ACC112 (cell line): Measurements from ENCODE around the gene OR51D1.

ENCODE experiments used
- H2AFZ ChIP-seq: fragments of 200-600 bp; sonication (generic); one replicate; pipeline ENCODE4 v1.6.0; 2017; ENCODE audit warnings: antibody characterized with exemption, low read length; ENCODE audit not compliant: unreplicated experiment
- H3K27ac ChIP-seq: fragments of 200-600 bp; sonication (generic); 2 replicates; pipeline ENCODE4 v1.5.1; 2014; ENCODE audit warnings: low read depth, mild to moderate bottlenecking, antibody characterized with exemption, low read length, moderate library complexity
- H3K27me3 ChIP-seq: fragments of 200-600 bp; sonication (generic); 2 replicates; pipeline ENCODE4 v1.6.1; 2014; ENCODE audit warnings: mild to moderate bottlenecking, antibody characterized with exemption, low read length, moderate library complexity, mixed read lengths; ENCODE audit not compliant: insufficient read depth
- H3K36me3 ChIP-seq: fragments of 200-600 bp; sonication (generic); 2 replicates; pipeline ENCODE4 v1.6.1; 2016; ENCODE audit warnings: mild to moderate bottlenecking, antibody characterized with exemption, low read length, moderate library complexity, mixed read lengths; ENCODE audit not compliant: insufficient read depth
- H3K4me1 ChIP-seq: fragments of 200-600 bp; sonication (generic); one replicate; pipeline ENCODE4 v1.6.1; 2016; ENCODE audit warnings: low read length, mixed read lengths; ENCODE audit not compliant: insufficient read depth, unreplicated experiment, control insufficient read depth
- H3K4me3 ChIP-seq: fragments of 200-600 bp; sonication (generic); 2 replicates; pipeline ENCODE4 v1.5.1; 2014; ENCODE audit warnings: mild to moderate bottlenecking, low read depth, low read length
- H3K79me2 ChIP-seq: fragments of 200-600 bp; sonication (generic); one replicate; pipeline ENCODE4 v1.6.0; 2016; ENCODE audit warnings: low read length; ENCODE audit not compliant: control insufficient read depth, unreplicated experiment, insufficient read depth

OR51D1 gene

DNA sequence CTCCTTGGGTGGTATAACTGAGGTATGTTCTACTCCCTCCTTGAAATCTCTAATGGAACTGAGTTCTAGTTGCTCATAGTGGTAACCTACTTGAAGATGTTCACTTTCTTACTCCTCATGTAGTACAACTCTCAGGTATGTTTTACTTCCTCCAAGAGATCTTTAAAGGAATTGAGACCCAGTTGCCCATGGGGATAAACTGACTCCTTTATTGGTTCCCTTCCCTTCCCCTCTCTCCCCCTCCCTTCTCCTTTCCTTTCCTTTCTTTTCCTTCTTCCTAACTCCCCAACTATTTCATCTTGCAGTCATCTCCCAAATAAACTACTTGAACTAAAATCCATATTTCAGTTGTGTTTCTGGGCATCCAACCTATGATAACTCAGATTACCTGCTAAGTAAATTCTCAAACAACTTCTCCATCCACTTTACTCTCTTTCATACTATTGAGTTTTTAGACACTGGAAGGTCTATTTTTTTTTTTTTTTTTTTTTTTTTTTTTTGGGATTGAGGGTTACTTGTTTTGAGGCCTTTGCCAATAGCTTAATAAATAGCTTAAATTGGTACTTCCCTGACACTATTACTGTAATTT is 21.3 kb upstream of the OR51D1 start:
- H3K4me1 ChIP-seq: no peaks in the 10 kb centered on the region
- no peak overlapping the region for H3K4me3 ChIP-seq
- no peaks in the 10 kb centered on the region for H3K36me3 ChIP-seq
- no peak overlapping the region for H2AFZ ChIP-seq
- peaks cover 42% of the 10 kb centered on the region for H3K27me3 ChIP-seq
- no peak overlapping the region for H3K27ac ChIP-seq
- no peaks in the 10 kb centered on the region for H3K79me2 ChIP-seq

DNA sequence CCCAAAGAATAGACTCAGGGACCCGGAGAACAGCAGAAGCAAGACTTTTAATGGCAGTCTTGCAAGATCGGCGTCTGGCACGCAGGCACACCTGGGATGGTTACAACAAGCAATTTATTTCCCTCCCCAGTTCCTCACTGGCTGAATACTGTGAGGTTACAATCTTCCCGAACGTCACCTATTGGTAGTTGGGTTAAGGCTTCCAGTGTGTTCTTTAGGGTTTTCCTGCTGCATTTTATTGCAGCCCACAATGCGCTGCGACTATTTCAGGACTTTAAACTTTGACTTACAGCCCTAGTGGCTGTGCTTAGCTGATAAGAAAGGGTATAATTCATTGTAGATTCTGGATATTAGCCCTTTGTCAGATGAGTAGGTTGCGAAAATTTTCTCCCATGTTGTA is 17.8 kb upstream of the OR51D1 start:
- Histone ChIP-seq H2AFZ (no peak overlapping the region), H3K4me3 (no peak overlapping the region), H3K27ac (no peak overlapping the region), H3K4me1 (no peaks in the 10 kb centered on the region), H3K36me3 (no peaks in the 10 kb centered on the region), H3K27me3 (peaks cover 52% of the 10 kb centered on the region), H3K79me2 (no peaks in the 10 kb centered on the region)

DNA sequence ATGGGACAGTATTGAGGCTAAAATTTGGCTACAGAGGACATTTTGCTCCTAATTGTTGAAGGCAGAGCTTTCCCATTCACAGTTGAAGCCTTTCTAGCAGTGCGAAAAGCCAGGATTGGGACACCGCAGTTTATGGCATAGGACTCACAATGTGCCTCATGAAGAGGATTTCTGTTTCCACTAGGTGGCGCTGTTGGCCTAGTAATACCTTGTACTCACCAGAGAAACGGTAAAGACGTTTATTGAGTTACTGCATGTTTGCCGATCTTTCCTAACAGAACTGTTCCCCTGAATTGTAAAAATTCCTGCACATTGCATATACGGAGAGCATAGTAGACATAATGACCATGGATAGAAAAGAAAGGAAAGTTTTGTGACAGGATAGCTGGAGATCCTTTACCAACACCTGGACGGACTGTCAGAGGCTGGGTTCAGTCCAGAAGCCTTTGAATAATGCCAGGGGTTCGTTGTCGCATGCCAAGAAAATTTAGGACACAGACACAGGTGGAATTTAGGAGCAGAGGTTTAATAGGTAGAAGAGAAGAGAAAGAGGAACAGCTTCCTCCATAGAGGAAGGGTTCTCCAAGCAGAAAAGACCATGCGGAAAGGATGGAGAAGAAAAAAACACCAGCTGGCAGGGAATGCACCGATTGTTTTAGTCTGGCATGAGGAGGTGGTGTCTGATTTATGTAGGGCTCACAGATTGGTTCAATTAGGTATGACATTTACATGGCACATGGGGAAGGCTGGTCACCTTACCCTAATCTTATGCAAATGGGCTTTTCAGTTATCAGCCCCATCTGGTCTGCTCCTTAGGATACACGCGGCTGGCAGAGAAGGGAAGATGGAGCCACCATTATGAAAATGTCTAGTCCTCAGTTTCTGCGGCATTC is 10.8 kb upstream of the OR51D1 start:
- no peaks in the 10 kb centered on the region for H3K36me3 ChIP-seq
- H3K27me3 ChIP-seq: peaks cover 43% of the 10 kb centered on the region
- H3K79me2 ChIP-seq: no peaks in the 10 kb centered on the region
- H2AFZ ChIP-seq: no peak overlapping the region
- H3K4me3 ChIP-seq: no peak overlapping the region
- no peaks in the 10 kb centered on the region for H3K4me1 ChIP-seq
- no peak overlapping the region for H3K27ac ChIP-seq

- H3K36me3 ChIP-seq: no peaks in the 10 kb centered on the region
- H2AFZ ChIP-seq: no peak overlapping the region
- no peak overlapping the region for H3K4me3 ChIP-seq
- H3K4me1 ChIP-seq: no peaks in the 10 kb centered on the region
- H3K79me2 ChIP-seq: no peaks in the 10 kb centered on the region
- peaks cover 39% of the 10 kb centered on the region for H3K27me3 ChIP-seq
- no peak overlapping the region for H3K27ac ChIP-seq
Measured at GRCh38 chr11:4636136-4636535, 1.1 kb upstream of the OR51D1 start.

DNA sequence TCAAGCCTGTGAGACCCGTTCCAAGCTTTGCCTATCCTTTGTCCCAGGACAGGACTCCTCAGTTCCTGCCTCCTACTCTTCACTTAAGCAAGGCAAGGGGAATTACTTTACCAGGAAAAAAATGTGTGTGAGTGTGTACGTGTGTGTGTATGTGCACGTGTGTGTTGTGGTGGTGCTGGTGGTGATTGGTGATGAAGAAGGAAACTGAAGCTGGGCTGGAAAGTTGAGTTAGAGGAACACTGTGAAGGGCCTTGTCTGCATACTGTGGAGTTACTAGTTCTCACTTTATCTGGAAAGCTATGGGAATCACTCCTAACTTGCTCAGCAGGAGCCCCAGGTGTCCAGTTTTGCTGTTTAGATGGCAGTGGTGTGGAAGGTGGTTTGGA is 378 bp downstream of the OR51D1 start:
- Histone ChIP-seq H3K36me3 (no peaks in the 10 kb centered on the region), H3K79me2 (no peaks in the 10 kb centered on the region), H3K27me3 (peaks cover 39% of the 10 kb centered on the region), H3K4me1 (no peaks in the 10 kb centered on the region), H3K27ac (no peak overlapping the region), H3K4me3 (no peak overlapping the region), H2AFZ (no peak overlapping the region)

- Histone ChIP-seq H3K36me3 (no peaks in the 10 kb centered on the region), H3K27me3 (peaks cover 42% of the 10 kb centered on the region), H3K79me2 (no peaks in the 10 kb centered on the region), H2AFZ (no peak overlapping the region), H3K4me1 (no peaks in the 10 kb centered on the region), H3K27ac (no peak overlapping the region), H3K4me3 (no peak overlapping the region)
Measured at GRCh38 chr11:4639931-4640330, 2.7 kb downstream of the OR51D1 start.

GRCh38 chr11:4641501-4641900 is 4.2 kb downstream of the OR51D1 start:
- Histone ChIP-seq H3K36me3 (no peaks in the 10 kb centered on the region), H3K27ac (no peak overlapping the region), H2AFZ (no peak overlapping the region), H3K4me1 (no peaks in the 10 kb centered on the region), H3K4me3 (no peak overlapping the region), H3K79me2 (no peaks in the 10 kb centered on the region), H3K27me3 (peaks cover 34% of the 10 kb centered on the region)

GRCh38 chr11:4642043-4642442 is 4.8 kb downstream of the OR51D1 start:
- Histone ChIP-seq H3K27ac (no peak overlapping the region), H3K4me1 (no peaks in the 10 kb centered on the region), H3K36me3 (no peaks in the 10 kb centered on the region), H2AFZ (no peak overlapping the region), H3K27me3 (peaks cover 33% of the 10 kb centered on the region), H3K79me2 (no peaks in the 10 kb centered on the region), H3K4me3 (no peak overlapping the region)

DNA sequence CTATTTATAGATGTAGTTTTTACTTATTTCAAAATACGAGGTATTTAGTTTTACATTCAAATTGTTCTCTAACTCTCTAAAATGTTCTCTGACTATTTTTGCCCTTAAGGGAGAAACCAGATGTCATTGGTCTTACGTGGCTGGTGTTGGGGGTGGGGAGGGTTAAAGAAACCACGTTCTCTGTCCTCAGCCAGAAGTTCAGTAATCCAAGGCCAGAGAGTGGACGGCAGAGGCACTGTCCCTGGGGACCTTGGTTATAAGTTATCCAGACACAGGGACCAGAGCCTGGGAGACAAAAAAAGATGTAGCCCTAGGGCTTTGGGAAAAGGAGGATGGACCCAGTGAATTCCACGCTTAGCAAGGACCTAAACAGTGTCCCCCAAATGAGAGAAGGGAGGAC is 5.8 kb downstream of the OR51D1 start:
- Histone ChIP-seq H3K4me3 (no peak overlapping the region), H3K4me1 (no peaks in the 10 kb centered on the region), H3K27ac (no peak overlapping the region), H3K79me2 (no peaks in the 10 kb centered on the region), H3K27me3 (peaks cover 27% of the 10 kb centered on the region; the same call in 1 of the 2 replicates), H2AFZ (no peak overlapping the region), H3K36me3 (no peaks in the 10 kb centered on the region)

DNA sequence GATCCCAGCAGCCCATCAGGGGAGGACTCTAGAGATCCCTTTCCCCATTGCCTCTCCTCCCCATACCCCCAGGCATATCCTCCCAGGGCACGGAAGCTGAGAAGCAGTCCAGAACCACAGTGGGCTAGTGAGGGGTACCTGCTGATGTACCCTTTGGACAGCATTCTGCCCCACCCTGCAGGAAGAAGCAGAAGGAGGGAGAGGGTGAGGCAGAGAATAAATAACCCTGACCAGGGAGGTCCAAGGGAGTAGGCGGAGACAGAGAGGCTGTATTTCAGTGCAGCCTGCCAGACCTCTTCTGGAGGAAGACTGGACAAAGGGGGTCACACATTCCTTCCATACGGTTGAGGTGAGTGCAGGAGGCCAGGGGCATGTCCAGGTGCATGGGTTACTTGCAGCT is 6.4 kb downstream of the OR51D1 start, which contains the start of gene OR51E1:
Gene OR51E1 (plus strand): TSS at position 301 of the 400 bp plus-strand sequence. CDS start 8,545 bp downstream, outside the sequence.
- no peak within 1 kb of the TSS for H2AFZ ChIP-seq
- no peak within 1 kb of the TSS for H3K27ac ChIP-seq
- H3K4me1 ChIP-seq: no peaks in the 10 kb centered on the region
- H3K79me2 ChIP-seq: no peaks in the 10 kb centered on the region
- H3K4me3 ChIP-seq: no peak within 1 kb of the TSS
- H3K36me3 ChIP-seq: no peaks in the 10 kb centered on the region
- H3K27me3 ChIP-seq: peaks cover 25% of the 10 kb centered on the region; the same call in 1 of the 2 replicates

- Histone ChIP-seq H3K4me3 (no peak overlapping the region), H3K27ac (no peak overlapping the region), H3K36me3 (no peaks in the 10 kb centered on the region), H3K79me2 (no peaks in the 10 kb centered on the region), H3K4me1 (no peaks in the 10 kb centered on the region), H2AFZ (no peak overlapping the region), H3K27me3 (peaks cover 25% of the 10 kb centered on the region; the same call in 1 of the 2 replicates)
Measured at GRCh38 chr11:4644233-4644632, 7.0 kb downstream of the OR51D1 start.
